WI38 (cell line): ENCODE results near the gene PSMA6.
"Not testable (repeated sequence)": the region's sequence is repeated elsewhere in the genome, so short reads cannot be mapped to it uniquely, and the experiment has no call there.

Source experiments
- H3K4me3 ChIP-seq: 2 replicates; pipeline ENCODE4 v1.5.1; 2011; ENCODE audit warnings: low read depth, mild to moderate bottlenecking, control low read depth, low read length
- TF ChIP-seq, protein P1 (sequence below): IDR thresholded peaks from 2 replicates; pipeline ENCODE4 v1.5.1; 2012; ENCODE audit warnings: low read depth, mild to moderate bottlenecking, control low read depth, low read length

Gene PSMA6

DNA sequence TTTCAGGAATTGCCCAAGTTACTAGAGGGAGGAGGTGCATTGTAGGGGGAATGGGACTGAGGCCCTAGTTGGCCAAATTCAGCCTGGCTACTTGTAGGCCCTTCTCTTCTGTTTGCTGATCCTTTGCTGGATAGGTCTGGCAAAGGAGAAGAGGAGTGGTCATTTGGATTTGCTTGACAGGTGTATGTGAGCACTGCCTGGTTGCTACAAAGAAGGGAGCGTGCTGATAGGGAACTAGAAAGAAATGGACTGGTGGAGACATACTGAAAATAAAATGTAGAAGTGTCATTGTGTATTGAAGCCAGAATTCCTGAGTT lies 3.6 kb downstream of the PSMA6 start:
- no peak overlapping the region for H3K4me3 ChIP-seq
- TF ChIP-seq, protein P1, sequence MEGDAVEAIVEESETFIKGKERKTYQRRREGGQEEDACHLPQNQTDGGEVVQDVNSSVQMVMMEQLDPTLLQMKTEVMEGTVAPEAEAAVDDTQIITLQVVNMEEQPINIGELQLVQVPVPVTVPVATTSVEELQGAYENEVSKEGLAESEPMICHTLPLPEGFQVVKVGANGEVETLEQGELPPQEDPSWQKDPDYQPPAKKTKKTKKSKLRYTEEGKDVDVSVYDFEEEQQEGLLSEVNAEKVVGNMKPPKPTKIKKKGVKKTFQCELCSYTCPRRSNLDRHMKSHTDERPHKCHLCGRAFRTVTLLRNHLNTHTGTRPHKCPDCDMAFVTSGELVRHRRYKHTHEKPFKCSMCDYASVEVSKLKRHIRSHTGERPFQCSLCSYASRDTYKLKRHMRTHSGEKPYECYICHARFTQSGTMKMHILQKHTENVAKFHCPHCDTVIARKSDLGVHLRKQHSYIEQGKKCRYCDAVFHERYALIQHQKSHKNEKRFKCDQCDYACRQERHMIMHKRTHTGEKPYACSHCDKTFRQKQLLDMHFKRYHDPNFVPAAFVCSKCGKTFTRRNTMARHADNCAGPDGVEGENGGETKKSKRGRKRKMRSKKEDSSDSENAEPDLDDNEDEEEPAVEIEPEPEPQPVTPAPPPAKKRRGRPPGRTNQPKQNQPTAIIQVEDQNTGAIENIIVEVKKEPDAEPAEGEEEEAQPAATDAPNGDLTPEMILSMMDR: no peak

DNA sequence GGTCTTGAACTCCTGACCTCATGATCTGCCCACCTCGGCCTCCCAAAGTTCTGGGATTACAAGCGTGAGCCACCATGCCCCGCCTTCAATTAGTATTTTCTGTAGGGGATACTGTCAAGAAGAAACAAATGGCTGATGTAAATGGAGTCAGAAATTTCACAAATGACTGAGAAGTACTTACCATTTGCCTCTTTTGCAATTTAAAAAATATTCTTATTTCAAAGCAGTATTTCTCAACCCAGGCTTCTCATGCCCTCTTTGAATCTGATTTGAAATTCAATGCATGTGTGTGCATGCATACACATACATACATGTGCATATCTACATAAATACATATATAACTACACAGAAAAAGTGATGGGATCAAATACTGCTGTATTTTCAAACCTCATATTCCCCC lies 4.4 kb downstream of the PSMA6 start:
- H3K4me3 ChIP-seq: no peak overlapping the region

DNA sequence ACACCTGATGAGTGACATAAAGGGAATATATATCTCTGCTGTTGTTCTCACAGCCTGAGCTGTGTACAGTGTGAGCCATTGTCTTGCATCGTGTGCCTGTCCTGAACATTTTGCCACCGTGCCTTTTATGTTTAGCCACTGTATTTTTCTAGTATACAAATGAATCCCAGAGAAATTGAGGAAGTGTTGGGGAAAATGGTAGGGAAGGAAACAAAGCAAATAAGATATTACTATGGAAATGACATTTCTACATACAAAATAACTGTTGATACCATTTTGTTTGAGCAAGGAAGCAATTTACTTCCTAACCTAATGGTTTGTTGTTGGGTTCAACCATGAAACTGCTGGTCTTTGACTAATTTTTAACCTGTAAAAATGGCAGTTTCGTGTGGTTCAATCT lies 5.5 kb downstream of the PSMA6 start:
- TF ChIP-seq, protein P1: no peak
- H3K4me3 ChIP-seq: no peak overlapping the region

More for the DNA sequence above, 4.4 kb downstream of the PSMA6 start:
- TF ChIP-seq, protein P1: no peak

DNA sequence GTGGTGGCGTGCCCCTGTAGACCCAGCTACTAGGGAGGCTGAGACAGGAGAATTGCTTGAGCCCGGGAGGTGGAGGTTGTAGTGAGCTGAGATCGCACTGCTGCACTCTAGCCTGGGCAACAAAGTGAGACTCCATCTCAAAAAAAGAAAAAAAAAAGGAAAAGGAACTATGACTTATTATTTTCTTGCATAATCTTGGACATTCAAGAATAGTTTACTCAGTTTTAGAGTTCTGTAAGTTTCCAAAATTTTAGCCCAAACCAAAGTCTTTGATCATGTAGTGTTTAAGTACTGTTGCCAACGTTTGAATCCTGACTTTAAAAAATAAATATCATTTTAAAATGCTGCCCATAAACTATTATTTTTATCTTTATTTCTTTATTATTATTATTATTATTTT lies 6.2 kb downstream of the PSMA6 start:
- TF ChIP-seq, protein P1: no peak
- H3K4me3 ChIP-seq: no peak overlapping the region

DNA sequence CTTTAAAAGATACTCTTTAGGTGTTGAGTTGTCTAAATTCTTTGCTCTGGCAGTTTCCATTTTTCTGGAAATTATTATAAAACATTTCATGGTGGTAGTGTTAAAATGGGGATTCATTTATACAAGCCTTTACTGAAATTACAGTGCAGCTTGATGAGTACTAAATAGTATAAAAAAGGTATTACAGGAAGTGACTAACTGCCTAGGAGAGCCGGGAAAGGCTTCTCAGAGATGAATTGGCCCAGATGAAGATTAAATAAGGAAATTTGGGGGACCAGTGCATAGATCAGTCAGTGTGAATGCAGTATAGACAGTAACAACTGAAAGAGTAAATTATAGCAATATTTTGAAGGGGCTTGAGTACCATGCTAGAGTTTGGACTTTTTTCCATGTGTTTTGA lies 7.5 kb downstream of the PSMA6 start:
- TF ChIP-seq, protein P1: no peak

DNA sequence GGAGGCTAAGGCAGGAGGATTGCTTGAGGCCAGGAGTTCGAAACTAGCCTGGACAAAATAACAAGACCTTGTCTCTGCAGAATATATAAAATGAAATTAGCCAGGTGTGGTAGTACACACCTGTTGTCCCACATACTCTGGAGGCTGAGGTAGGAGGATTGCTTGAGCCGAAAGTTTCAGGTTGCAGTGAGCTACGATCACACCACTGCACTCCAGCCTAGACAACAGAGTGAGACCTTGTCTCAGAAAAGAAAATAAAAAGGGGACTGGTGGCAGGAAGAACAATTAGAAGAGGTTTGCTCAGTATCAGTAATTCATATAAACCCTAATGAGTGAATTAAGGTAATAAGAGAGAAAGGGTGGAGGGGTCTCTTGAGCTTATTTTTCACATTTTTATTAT lies 8.0 kb downstream of the PSMA6 start:
- H3K4me3 ChIP-seq: no peak overlapping the region
- TF ChIP-seq, protein P1: no peak

More for the DNA sequence above, 7.5 kb downstream of the PSMA6 start:
- no peak overlapping the region for H3K4me3 ChIP-seq

DNA sequence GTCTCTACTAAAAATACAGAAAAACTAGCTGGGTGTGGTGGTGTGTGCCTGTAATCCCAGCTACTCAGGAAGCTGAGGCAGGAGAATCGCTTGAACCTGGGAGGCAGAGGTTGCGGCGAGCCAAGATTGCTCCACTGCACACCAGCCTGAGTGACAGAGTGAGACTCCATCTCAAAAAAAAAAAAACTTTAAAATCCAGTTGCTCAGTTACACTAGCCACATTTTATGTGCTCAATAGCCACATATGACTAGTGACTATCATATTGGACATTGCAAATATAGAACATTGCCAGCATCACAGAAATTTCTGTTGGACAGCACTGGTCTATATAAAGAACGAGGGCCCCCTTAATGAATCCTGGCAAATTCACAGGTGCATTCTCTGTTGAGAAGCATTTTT lies 9.2 kb downstream of the PSMA6 start:
- H3K4me3 ChIP-seq: not testable (repeated sequence)

DNA sequence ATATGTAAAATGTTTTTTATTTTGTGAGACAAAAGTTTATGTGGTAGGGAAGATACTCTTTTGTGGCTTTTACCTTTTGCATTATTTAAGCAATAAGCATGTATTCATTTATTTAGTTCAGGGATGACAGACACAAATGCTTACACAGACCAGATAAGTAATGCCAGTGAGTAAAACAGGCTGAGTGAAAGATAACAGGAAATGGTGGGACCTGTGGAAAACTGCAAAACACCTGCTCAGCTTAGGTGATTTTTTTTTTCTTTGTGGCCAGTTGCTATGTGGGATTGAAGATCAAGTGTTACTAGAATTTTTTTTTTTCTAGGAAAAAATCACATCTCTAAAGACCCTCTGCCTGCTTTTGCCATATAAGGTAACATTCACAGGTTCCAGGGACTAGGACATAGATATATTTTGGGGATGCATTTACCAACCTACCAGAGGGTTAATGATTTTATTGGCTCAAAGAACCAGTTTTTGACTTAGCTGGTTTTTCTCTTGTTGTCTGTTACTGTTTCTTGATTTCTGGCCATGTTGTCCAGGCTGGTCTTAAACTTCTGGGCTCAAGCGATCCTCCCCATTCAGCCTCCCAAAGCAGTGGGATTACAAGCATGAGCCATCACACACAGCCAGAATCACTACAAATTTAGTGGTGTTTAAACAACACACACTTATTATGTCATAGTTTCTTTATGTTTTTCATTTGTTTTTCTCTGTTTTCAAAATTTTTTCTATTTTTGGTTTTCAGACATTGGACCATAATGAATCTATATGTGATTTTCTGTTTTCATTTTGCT lies 9.8 kb downstream of the PSMA6 start:
- TF ChIP-seq, protein P1: no peak
- no peak overlapping the region for H3K4me3 ChIP-seq
